ENCODE measurements around the gene SOS1. TPM values are rescaled to one million over a fixed set of nuclear protein-coding genes. Genes with fewer than 3 reads are reported as not detected.

SOS1 gene
- total and polyA plus RNA-seq, 2 experiments from 2014 or later: 15.3 to 31.6 TPM

DNA sequence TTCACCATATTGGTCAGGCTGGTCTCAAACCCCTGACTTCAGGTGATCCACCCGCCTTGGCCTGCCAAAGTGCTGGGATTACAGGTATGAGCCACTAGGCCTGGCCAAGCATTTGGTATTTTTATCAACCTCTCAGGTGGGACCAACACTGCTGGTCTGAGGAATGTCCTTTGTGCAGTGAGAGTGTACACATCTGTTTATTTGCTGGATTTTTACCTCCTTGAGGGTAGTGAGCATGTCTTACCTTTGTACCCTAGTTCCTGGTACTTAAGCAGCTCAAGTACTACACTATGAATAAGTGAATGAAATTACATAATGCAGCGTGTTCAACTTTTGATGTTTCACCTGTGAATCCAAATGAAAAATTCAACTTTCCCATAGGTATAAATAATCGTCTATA, 29.8 kb downstream of the SOS1 start:
- no peak for TF ChIP-seq CTCF (IDR thresholded peaks at IDR 0.05; ENCODE audit: low read depth, low read length)
- Histone ChIP-seq H3K4me3 (no peak overlapping the region), H3K9me3 (ENCODE audit: low read depth) (no peaks in the 10 kb centered on the region), H3K36me3 (no peaks in the 10 kb centered on the region), H3K27ac (no peak overlapping the region), H3K4me1 (ENCODE audit: low read depth) (peaks cover 10% of the 10 kb centered on the region), H3K27me3 (no peaks in the 10 kb centered on the region)
- no peak for DNase-seq (ENCODE audit: low read depth in 1 of 2, low spot score in 1 of 2)

- no peaks in the 10 kb centered on the region for H3K4me1 ChIP-seq (ENCODE audit: low read depth)
- no peaks in the 10 kb centered on the region for H3K9me3 ChIP-seq (ENCODE audit: low read depth)
- H3K36me3 ChIP-seq: no peaks in the 10 kb centered on the region
- H3K27me3 ChIP-seq: no peaks in the 10 kb centered on the region
- TF ChIP-seq CTCF (IDR thresholded peaks at IDR 0.05; ENCODE audit: low read depth, low read length): no peak
- no peak for DNase-seq (ENCODE audit: low read depth in 1 of 2, low spot score in 1 of 2)
- no peak overlapping the region for H3K27ac ChIP-seq
- H3K4me3 ChIP-seq: no peak overlapping the region
Measured at GRCh38 chr2:39080152-39080551, 40.7 kb downstream of the SOS1 start.

DNA sequence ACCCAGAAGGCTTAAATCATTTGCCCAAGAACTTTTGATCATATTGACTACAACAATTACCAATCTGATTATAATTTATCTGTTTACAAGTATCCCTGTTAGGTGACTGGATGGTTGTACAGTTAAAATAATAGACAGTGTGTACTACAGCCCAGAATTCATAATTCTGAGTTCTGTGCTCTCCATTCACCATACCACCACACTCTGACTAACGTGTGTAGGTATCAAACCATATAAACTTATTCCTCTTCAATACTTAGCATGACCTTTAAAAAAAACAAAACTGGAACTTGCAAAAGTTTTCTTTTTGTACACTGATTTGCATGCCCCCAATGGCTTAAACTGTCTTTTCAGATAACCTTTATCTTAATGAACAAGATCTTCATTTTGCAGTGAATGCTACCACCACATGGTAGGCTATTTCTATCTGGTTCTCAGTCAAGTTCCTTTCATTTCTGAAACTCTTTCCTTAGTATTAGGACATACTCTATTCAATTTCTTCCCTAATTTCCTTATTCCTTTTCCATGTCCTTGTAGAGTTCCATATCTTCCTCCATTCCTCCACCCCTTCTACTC, 50.9 kb downstream of the SOS1 start:
- Histone ChIP-seq H3K27ac (no peak overlapping the region), H3K4me3 (no peak overlapping the region), H3K9me3 (ENCODE audit: low read depth) (no peaks in the 10 kb centered on the region), H3K27me3 (no peaks in the 10 kb centered on the region), H3K36me3 (no peaks in the 10 kb centered on the region), H3K4me1 (ENCODE audit: low read depth) (no peaks in the 10 kb centered on the region)
- DNase-seq (ENCODE audit: low read depth in 1 of 2, low spot score in 1 of 2): no peak
- TF ChIP-seq CTCF (IDR thresholded peaks at IDR 0.05; ENCODE audit: low read depth, low read length): no peak

DNA sequence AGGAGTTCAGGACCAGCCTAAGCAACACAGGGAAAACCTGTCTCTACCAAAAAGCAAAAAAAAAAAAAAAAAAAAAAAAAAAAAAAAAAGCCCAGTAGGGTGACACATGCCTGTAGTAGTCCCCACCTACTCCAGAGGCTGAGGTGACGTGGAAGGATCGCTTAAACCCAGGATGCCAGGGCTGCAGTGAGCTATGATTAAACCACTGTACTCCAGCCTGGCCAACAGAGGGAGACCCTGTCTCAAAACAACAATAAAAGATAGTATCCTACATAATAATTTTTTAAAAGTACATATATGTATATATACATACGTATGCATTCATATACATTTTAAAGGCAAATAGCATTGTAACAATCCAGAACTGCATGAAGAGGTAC, 51.7 kb downstream of the SOS1 start:
- Histone ChIP-seq H3K9me3 (ENCODE audit: low read depth) (no peaks in the 10 kb centered on the region), H3K27ac (no peak overlapping the region), H3K4me3 (no peak overlapping the region), H3K36me3 (no peaks in the 10 kb centered on the region), H3K4me1 (ENCODE audit: low read depth) (no peaks in the 10 kb centered on the region), H3K27me3 (no peaks in the 10 kb centered on the region)
- TF ChIP-seq CTCF (IDR thresholded peaks at IDR 0.05; ENCODE audit: low read depth, low read length): peak; percentile 8
- peak; percentile 1 to 2 for DNase-seq (ENCODE audit: low read depth in 1 of 2, low spot score in 1 of 2)

DNA sequence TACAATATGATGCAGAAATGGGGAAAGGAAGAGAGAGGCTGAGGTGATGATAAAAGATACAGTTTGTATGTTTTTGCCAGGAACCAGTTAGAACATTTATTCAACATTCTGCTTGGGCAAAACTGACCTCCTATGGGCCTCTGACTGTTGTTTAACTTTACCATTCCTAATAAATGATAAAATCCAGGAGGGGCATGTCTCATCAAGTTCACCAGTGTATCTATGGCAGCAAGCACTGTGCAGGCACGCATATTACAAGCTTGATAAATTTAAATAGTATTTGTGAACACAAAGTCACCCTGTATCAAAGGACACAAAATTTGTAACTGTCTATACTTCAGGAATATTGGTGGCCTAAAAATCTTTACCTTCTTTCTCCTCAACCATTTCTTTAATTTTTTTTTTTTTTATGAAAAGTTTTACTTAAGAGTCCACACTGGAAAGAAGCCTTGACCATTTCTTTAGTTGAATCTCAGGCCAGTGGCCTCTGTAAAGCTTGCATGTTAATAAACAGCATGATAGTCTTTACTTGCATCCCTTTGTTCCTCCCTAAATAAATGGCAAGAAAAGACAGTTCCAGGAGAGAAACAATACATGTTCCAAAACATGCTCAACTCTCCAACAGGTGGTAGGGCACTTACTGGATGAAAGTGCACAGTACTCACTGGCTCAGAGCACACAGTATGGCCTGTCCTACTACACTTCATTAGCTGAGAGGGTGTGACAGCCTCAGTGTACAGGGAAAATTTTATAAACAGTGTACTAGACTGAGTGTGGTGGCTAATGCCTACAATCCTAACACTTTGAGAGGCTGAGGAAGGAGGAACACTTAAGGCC, 52.3 kb downstream of the SOS1 start:
- no peak overlapping the region for H3K4me3 ChIP-seq
- H3K27me3 ChIP-seq: no peaks in the 10 kb centered on the region
- H3K27ac ChIP-seq: no peak overlapping the region
- DNase-seq (ENCODE audit: low read depth in 1 of 2, low spot score in 1 of 2): no peak
- H3K36me3 ChIP-seq: no peaks in the 10 kb centered on the region
- H3K9me3 ChIP-seq (ENCODE audit: low read depth): no peaks in the 10 kb centered on the region
- no peak for TF ChIP-seq CTCF (IDR thresholded peaks at IDR 0.05; ENCODE audit: low read depth, low read length)
- no peaks in the 10 kb centered on the region for H3K4me1 ChIP-seq (ENCODE audit: low read depth)

Measured in cardiac muscle cell (in vitro differentiated cells and primary cell).